GM18502 (cell line): ENCODE measurements around the gene FAM120B.

ENCODE experiments used
- ATAC-seq: cut with Tn5 transposase; IDR thresholded peaks from one replicate; pipeline ENCODE4 v1.9.1; 2021; ENCODE audit warnings: mild to moderate bottlenecking; ENCODE audit not compliant: unreplicated experiment, poor library complexity

The FAM120B gene

DNA sequence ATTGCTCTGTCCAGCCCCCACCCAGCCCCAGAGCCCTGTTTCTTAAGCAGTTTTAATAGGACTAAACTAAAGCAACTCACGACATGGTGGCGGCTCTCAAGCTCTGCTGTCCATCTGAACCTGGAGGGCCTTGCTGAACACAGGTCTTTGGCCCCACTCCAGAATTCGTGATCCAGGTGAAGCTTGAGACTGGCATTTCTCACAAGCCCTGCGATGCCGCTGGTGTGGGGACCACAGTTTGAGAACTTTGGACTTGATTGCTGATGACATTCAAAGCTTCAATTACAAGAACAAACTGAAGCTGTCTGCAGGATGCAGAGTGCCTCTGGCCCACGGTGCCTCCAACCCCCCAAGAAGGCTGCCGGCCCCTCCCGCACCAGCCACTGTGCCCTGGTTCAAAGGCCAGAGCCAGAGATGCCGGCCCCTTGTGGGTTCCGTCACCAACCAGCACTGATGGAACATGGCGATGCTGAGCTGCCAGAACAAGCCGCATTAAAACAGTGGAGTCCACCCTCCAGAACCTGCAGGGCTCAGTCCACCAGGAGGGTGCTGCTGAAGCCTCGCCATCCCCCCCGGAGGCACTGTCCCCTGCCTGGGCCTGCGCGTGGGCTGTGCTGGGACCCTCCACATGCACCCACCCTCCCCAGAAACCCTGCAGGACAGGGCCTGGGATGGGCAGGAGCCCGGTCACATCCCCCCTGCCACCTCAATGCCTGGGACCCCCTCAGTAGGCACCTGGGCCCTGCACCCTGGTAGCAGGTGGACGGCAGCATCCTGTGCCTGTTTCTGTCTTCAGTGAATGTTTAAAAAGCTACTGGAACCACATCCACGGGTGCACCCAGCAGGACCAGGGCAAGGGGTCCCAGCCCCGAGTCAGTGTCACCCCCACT lies 145.4 kb downstream of the FAM120B start:
- ATAC-seq = no peak

DNA sequence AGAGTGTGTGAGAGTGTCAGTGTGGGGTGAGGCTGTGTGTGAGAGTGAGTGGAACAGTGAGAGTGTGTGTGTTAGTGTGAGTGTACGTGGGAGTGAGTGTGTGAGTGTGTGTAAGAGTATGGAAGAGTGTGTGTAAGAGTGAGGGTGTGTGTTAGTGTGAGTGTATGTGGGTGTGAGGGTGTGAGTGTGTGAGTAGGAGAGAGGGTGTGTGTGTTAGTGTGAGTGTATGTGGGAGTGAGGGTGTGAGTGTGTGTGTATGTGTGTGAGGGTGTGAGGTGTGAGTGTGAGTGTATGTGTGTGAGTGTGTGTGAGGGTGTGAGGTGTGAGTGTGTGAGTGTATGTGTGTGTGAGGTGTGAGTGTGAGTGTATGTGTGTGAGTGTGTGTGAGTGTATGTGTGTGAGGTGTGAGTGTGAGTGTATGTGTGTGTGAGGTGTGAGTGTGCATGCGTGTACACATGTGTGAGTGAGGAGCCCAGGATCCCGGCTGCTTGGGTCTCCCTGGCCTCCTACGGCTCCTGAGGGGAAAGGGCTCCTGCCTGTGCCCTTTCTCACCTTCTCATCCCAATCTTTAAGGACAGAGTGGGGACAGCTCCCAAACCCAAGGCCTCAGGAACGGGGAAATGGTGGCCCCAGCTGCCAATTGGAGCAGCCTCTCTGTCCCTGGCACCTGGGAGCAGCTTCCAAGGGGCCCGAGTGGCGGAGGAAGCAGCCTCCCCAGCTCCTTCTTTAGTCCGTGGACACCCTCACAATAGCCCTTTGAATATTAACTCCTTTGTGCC lies 146.4 kb downstream of the FAM120B start:
- no peak for ATAC-seq

DNA sequence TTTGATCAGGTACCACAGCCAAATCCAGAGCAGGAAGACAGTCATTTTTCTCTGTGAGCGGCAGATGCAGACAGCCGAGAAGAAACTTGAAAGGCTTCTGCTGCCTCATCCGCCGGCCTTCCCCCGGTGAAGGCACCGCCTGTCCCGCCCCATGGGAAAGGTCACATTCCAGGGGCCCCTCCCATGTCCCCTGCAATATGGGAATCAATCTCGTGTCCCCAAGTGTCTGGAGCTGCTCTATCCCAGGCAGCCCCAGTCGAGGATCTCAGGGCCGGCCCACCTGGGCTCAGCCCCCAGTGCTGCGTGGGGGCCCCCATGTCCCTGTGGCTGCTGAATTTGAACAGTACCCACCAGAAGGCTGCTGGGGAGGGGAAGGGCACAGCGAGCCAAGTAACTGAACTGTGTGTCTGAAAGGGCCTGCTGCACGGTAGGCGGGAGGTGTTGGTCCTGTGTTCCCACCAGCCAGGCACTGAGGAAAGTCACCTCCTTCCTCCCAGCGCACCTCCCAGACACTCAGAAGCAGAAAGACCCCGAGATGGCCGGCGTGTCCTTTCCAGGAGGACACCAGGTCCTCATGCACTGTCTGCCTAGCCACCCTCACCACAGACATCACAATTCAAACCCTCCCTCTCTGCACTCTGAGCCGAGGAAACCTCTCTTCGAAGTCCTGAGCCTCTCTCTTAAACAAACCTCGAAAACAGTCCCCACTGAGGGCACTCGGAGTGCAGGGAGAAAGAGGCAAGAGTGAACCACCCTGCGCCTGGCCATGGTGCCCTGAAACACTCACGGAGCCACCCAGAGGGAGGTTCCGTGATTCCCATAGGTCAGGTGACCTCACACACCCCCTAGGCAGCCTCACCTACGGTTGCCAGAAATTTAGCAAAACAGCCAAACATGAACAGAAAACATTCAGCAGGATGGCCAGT lies 147.3 kb downstream of the FAM120B start:
- ATAC-seq = no peak

DNA sequence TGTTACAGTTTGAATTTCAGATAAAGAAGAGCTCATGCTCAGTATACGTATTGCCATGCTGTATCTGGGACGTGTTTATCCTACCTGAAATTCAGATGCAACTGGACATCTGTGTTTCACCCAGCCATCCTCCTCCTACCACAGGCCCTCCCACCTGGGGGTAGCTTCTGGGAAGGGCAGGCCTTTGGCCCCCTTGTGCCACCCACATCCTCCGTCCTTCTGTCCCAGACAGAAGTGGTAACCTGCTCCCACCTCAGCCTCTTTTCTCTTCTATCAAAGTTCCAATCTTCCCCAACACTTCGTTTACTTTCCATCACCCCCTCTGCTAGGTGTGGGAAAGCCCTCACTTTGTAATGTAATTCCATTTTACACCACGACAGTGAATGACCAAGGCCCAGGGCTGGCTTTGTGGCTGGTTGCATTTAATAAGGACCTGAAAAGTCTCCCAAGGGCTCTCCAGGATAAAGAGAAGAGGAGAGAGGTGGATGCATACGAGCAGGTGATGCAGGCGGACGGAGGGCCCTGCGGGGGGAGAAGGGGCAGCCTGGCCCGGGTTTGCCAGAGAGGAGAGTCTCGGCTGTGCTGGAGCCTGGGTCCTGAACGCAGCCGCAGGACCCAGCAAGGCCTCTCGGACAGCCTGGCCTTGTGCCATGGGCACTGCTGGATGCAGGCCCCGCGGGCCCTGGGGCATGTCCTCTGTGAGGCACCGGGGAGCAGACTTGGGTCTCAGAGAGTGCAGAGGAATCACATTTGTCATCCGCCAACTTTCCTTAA lies 148.1 kb downstream of the FAM120B start:
- no peak for ATAC-seq

DNA sequence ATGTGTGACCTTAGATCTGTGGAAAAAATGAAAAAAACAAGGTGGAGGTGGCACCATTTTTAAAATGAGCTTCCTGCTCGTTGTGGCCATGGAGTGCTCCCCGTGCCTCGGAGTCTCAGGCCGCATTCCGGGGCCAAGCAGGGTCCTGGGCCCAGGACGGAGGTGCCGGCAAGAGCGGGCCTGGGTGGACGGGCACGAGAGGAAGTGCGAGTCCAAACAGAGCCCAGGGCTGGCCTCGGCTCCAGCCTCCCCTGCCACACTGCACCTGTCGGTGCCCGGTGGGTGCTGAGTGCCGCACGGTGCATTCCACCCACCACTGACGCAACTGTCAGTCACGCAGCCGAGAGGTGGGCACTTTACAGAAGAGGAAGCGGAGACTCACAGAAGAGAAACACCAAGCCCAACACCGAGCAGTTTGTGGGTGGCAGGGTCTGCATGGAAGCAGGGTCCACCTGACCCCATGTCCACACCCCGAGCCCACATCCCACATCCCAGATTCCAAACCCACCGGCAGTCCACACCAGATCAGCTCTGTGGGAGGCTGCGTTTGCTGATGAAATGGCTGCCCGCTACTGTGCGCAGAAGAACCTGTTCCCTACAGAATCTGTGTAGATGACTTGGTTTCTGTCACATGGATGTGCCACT lies 148.9 kb downstream of the FAM120B start:
- no peak for ATAC-seq

DNA sequence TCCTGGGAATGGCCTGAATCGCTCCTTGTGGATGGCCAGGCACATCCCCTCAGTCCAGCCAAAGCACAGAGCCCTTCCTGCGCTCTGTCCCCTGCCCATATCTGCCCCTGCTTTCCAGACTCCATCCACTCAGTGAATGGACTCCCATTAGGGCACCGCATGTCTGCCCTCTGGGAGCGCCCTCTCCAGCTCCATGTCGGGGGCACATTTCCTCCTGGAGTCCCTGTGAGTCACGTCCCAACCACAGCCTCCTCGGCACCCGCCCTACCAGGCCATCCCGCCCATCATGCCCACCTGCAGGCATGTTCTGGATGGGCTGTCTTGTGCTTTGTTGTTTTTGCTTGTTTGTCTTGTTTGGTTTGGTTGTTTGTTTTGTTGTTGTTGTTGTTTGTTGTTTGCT lies 149.8 kb downstream of the FAM120B start:
- no peak for ATAC-seq
